T-helper 22 cell (primary cell): ENCODE results near the gene SMAD6.

ENCODE experiments used
- DNase-seq: peaks from one replicate; pipeline ENCODE4 v3.0.0-alpha.2; 2020; ENCODE audit warnings: low read depth

Gene SMAD6

DNA sequence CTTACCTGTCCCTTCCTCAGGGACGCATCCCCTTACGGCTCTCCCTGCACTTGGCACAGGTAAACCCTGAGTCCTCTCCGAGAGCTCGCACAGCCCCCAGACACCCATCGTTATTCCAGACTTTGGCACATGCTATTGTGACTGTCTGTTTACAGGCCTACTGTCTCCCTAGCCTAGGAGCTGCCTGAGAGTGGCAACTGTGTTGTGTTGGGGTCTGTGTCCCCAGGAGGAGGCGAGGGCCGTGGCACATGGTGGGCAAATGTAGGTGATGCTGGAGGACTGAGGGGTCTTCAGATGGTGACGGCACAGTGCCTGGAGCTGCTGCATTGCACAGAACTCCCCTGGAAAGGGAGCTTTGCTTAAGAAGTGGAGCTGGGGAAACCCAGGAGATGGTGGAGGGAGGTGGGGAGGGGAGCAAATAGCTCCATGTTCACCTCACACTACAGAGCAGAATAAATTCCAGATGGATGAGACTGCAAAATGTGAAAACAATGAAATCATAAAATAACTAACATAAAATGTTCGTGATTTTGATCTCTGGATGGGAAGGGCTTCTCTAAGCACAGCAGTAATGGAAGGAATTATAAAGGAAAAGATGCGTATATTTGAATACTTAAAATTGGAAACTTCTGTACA, 96.5 kb downstream of the SMAD6 start:
- DNase-seq: no peak

- no peak for DNase-seq
Measured at GRCh38 chr15:66799242-66799641, 97.2 kb downstream of the SMAD6 start.

DNA sequence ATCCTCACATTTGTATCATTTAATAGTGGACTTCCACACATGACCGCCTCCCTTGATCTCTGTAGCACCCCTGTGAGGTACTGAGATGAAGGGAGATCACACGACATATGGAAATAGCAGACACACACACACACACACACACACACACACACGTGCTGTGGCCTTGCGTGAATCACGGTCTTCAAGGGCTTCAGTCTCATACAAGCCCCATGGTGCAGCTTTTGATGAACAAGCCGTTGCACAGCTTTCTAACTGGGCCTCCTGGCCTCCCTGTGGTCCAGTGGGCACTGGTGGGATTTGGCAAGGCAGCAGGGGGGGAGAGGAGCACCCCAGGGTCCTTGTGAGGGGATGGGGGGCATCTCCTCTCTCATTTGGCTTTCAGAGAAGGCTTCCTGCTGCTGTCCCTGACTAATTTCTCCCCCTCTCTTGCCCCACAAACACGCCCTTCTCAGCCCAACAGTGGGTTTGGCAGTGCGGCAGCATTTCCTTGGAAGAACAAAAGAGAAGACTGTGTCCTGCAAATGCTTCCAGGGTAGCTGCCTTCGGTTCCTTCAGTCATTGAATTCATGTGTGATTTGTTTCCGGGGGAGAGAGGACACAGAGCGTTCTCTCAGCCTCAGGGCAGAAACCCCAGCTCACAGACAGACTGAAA, 98.7 kb downstream of the SMAD6 start:
- no peak for DNase-seq

GRCh38 chr15:66801266-66801665, 99.2 kb downstream of the SMAD6 start:
- DNase-seq: no peak

GRCh38 chr15:66802025-66803001, 100.3 kb downstream of the SMAD6 start:
- DNase-seq: no peak

- no peak for DNase-seq
Measured at GRCh38 chr15:66803182-66803729, 101.2 kb downstream of the SMAD6 start.

GRCh38 chr15:66803749-66804148, 101.7 kb downstream of the SMAD6 start:
- no peak for DNase-seq

DNA sequence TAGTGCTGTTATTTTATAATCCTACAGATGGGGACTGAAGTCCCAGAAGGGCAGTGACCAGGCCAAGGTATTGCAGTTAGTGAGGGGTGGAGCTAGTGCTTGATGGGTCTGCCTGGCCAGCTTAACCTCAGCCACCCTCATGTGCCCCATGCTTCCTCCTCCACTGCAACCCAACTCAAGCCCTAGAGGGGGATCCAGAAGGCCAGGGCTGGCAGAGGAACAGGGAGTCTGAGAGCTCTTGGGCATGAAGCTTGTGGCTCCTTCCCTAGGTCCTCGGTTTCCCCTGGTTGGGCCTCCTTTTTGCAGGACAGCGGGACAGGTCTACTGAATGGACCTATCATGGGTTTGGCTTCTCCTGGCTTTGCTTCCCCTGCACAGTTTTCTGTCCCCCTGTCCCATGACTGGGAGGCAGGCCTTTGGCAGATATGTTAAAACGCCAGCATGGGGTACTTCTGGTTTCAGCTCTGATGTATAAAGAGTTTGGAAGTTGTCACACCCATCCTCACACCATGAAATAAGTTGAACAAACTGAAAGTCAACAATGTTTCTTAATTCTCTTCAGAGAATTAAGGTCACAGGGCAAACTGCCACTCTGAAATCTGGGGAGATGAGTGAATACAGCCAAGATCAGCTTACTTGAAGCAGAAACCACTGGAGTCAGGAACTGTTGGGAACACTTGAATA, 103.3 kb downstream of the SMAD6 start:
- DNase-seq: no peak

- no peak for DNase-seq
Measured at GRCh38 chr15:66808181-66808824, 106.3 kb downstream of the SMAD6 start.

DNA sequence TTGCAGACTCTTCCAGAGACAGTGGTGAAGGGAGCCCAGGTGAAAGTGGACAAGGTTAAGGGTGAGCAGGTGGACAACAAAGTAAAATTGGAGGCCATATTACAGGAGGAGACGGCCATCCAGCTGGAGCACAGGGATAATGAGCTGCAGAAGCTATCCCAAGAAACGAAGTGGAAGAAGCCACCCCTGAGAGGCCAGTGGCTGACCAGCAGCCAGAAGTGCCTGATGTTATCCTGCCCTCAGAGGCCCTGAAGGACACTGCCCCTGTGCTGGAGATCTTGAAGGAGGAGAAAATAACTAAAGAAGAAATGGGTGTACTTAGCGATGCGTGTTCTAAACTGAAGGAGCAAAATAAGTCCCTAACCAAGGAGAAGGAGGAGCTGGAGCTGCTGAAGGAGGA, 107.6 kb downstream of the SMAD6 start:
- DNase-seq: no peak

GRCh38 chr15:66815318-66815717, 113.3 kb downstream of the SMAD6 start:
- DNase-seq: no peak

- no peak for DNase-seq
Measured at GRCh38 chr15:66816201-66816600, 114.2 kb downstream of the SMAD6 start.

GRCh38 chr15:66819084-66819483, 117.0 kb downstream of the SMAD6 start:
- no peak for DNase-seq

GRCh38 chr15:66820481-66821176, 118.6 kb downstream of the SMAD6 start:
- DNase-seq: no peak

GRCh38 chr15:66821307-66821706, 119.3 kb downstream of the SMAD6 start:
- no peak for DNase-seq

DNA sequence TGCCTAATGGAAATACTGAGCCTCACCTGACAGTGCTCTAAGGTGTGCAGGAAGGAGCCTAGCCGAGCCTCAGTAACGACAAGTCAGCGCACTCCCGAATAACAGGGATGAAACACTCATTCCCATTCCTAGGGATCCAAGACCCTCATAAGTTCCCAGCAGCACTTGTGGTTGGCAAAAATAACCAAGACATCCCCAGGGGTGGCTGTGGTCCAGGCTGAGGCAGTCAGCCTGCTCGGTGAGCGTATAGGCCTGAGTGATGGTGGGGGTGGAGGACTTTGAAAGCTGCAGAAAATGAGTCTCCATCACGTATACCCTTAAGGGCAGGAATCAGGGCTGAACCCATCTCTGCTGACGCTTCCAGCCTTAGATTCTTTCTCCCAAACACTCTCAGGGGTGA, 120.1 kb downstream of the SMAD6 start:
- DNase-seq: no peak

DNA sequence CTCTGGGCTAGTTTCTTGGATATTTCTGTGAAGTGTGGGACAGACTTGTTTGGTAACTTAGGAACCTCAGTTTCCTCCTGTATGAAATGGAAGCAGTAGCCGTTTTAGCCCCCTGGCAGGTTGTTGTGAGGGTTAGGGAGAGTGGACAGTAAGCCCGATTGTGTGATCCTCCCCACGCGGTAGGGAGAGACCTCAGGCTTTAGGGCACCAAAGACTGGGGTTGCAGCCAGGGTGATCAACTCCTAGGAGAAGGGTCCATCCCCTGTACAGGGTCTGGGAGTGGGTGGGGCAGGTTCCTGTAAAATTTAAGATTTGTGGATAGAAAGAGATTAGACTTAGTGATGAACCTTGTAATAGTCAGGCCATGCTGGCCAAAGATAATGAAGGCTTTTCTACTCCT, 120.5 kb downstream of the SMAD6 start:
- no peak for DNase-seq

DNA sequence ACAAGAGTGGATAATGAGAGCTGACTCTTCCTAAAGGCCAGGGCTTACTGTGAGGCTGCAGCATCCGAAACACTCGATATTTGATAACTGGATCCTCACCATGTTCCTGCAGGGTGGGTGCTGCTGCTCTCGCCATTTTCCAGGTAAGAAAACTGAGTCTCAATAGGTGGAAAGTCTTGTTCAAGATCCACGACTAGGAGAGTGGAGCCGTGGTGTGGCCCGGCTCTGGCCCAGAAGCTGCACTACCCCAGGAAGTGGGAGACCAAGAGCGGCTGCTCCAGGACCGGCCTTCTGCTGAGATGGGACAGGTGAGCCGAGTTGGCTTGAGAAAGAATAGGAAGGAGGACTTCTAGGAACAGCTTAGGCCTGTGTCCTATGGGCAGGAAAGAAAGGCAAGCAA, 121.6 kb downstream of the SMAD6 start:
- no peak for DNase-seq

- DNase-seq: no peak
Measured at GRCh38 chr15:66824424-66824823, 122.4 kb downstream of the SMAD6 start.

- no peak for DNase-seq
Measured at GRCh38 chr15:66825139-66825538, 123.1 kb downstream of the SMAD6 start.

- no peak for DNase-seq
Measured at GRCh38 chr15:66825731-66826130, 123.7 kb downstream of the SMAD6 start.
